ENCODE measurements around the gene MSMB. TPM values are rescaled to one million over a fixed set of nuclear protein-coding genes. Genes with fewer than 3 reads are reported as not detected.

The MSMB gene
- total and polyA plus RNA-seq, 9 of the 15 experiments (the other 6 are each of a cell fraction or from before 2014, with no cell fraction given), result 0.21 to 0.60 TPM; not detected in 7

GRCh38 chr10:46001187-46001756, 44.8 kb downstream of the MSMB start (continued):
- TF ChIP-seq ZNF639 (CRISPR knock-in tag; conservative IDR thresholded peaks at IDR 0.05 in 1 of 2, IDR thresholded peaks at IDR 0.05 in 1 of 2), result peak in 1 of 2 experiments; percentile 96; a peak in 2 of 4 replicates
- TF ChIP-seq ARID1B (IDR thresholded peaks at IDR 0.05), result peak; percentile 100
- TF ChIP-seq GTF3C2 (IDR thresholded peaks at IDR 0.05; ENCODE audit: borderline replicate concordance, extremely low read depth, insufficient read length), result no peak
- peak; percentile 68 for TF ChIP-seq MYC (IDR thresholded peaks at IDR 0.05; ENCODE audit: low read depth, low read length)
- TF ChIP-seq MYC (CRISPR knock-in tag; IDR thresholded peaks at IDR 0.05; ENCODE audit: borderline replicate concordance, low read depth), result no peak
- TF ChIP-seq HMBOX1 (IDR thresholded peaks at IDR 0.05), result peak; percentile 93
- peak; percentile 78; the same call in 1 of the 2 replicates for TF ChIP-seq RUNX1 (IDR thresholded peaks at IDR 0.05; ENCODE audit: low read depth)
- TF ChIP-seq KDM1A (IDR thresholded peaks at IDR 0.05), result peak; percentile 99
- TF ChIP-seq ZBTB34 (CRISPR knock-in tag; IDR thresholded peaks at IDR 0.05), result 0 out of 2 replicates have a peak, but pooled peaks have one; percentile 15
- peak; percentile 100 for TF ChIP-seq HDAC2 (IDR thresholded peaks at IDR 0.05)
- TF ChIP-seq PBX2 (CRISPR knock-in tag; IDR thresholded peaks at IDR 0.05; ENCODE audit: low read depth), result peak; percentile 51; the same call in 1 of the 2 replicates
- TF ChIP-seq PBX2 (tag; conservative IDR thresholded peaks at IDR 0.05; ENCODE audit: low read depth), result peak; percentile 95
- TF ChIP-seq E2F3 (CRISPR knock-in tag; IDR thresholded peaks at IDR 0.05), result no peak
